ENCODE measurements around the gene EHMT1. TPM values are rescaled to one million over a fixed set of nuclear protein-coding genes. Genes with fewer than 3 reads are reported as not detected.

Gene EHMT1
- total RNA-seq, 1 donor from 2014 or later = 59.9 TPM

DNA sequence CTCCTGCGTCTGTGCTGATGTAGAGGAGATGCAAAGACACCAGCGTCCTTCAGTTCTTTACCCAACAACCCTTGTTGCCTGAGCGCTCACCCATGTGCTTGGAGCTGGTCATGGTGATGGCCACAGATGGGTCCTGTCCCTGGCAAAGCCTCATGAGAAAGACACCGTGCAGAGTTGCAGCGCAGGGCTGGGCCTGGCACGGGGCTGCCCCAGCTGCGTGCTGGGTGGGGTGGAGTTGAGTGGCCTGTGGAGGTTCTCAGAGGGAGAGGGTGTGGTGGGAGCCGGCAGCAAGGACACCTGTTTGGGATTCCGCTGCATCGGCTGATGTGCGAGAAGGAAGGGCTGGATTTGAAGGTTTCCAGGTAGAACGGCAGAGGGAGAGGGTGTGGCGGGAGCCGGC lies 133.6 kb downstream of the EHMT1 start:
- Histone ChIP-seq H3K27me3 (ENCODE audit: control insufficient read depth, insufficient read depth, low read length) (no peaks in the 10 kb centered on the region), H3K36me3 (ENCODE audit: control insufficient read depth, insufficient read depth, low read length) (peaks cover 2% of the 10 kb centered on the region), H3K4me3 (ENCODE audit: low read depth, low read length) (no peak overlapping the region)
- no peak for DNase-seq (ENCODE audit: low read depth)
- TF ChIP-seq, protein P1, sequence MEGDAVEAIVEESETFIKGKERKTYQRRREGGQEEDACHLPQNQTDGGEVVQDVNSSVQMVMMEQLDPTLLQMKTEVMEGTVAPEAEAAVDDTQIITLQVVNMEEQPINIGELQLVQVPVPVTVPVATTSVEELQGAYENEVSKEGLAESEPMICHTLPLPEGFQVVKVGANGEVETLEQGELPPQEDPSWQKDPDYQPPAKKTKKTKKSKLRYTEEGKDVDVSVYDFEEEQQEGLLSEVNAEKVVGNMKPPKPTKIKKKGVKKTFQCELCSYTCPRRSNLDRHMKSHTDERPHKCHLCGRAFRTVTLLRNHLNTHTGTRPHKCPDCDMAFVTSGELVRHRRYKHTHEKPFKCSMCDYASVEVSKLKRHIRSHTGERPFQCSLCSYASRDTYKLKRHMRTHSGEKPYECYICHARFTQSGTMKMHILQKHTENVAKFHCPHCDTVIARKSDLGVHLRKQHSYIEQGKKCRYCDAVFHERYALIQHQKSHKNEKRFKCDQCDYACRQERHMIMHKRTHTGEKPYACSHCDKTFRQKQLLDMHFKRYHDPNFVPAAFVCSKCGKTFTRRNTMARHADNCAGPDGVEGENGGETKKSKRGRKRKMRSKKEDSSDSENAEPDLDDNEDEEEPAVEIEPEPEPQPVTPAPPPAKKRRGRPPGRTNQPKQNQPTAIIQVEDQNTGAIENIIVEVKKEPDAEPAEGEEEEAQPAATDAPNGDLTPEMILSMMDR (IDR thresholded peaks at IDR 0.05; ENCODE audit: insufficient read depth, low read length, poor library complexity, severe bottlenecking) = no peak

DNA sequence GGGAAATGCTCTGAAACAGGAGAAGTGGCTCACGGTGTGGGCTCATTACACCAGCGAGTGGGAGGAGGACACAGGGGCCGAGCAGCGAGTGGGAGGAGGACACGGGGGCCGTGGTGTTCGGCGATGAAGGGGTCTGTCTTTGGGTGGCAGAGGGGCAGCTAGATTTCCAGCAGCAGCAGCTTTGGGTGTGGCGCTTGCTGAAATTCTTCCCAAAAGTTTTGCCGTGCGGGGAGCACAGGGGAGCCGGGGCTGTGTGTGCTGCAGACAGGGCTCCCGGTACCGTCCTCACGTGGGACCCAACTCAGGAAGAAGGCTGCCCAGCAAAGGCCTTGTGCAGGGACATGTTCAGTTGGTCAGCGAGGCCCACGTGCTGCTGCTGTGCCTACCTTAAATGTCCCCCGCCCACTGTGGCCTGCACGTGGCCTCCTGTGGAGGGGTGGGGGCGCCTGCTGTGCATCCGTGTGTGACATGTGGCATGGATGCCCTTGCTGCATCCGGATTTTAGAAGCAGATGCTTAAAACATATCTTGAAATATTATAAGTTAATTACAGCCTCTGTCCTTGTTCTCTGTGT lies 134.5 kb downstream of the EHMT1 start:
- H3K4me3 ChIP-seq (ENCODE audit: low read depth, low read length) = no peak overlapping the region
- H3K36me3 ChIP-seq (ENCODE audit: control insufficient read depth, insufficient read depth, low read length) = peaks cover 2% of the 10 kb centered on the region
- no peak for DNase-seq (ENCODE audit: low read depth)
- no peaks in the 10 kb centered on the region for H3K27me3 ChIP-seq (ENCODE audit: control insufficient read depth, insufficient read depth, low read length)
- TF ChIP-seq, protein P1 (IDR thresholded peaks at IDR 0.05; ENCODE audit: insufficient read depth, low read length, poor library complexity, severe bottlenecking) = no peak

DNA sequence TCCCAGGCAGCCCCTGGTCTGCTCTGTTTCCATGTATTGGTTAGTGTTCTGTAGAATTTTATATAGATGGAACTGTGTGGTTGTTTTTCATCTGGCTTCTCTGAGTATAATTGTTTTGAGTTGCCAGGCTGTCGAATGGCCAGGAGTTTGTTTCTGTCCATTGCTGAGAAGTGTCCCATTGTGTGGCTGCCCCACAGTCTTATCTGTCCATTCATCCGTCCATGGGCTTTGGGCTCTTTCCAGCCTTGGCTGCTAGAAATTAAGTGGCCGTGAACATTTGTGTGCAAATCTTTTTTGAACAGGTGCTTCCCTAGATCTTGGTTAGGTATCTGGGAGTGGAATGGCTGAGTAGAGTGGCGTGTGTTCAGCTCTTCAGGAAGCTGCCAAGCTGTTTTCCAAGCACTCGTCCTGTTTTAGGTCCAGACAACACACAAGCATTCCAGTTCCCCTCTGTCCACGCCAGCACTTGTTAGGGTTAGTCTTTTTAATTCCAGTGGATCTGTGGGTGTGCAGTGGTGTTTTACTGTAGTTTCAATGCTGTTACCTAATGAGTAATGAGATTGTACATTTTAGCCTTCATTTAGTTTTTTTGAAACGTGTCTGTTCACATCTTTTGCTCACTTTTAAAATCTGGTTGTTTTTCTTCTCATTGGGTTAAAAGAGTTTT lies 136.6 kb downstream of the EHMT1 start:
- TF ChIP-seq, protein P1 (IDR thresholded peaks at IDR 0.05; ENCODE audit: insufficient read depth, low read length, poor library complexity, severe bottlenecking) = no peak
- no peak for DNase-seq (ENCODE audit: low read depth)
- peaks cover 2% of the 10 kb centered on the region for H3K36me3 ChIP-seq (ENCODE audit: control insufficient read depth, insufficient read depth, low read length)
- no peak overlapping the region for H3K4me3 ChIP-seq (ENCODE audit: low read depth, low read length)
- H3K27me3 ChIP-seq (ENCODE audit: control insufficient read depth, insufficient read depth, low read length) = no peaks in the 10 kb centered on the region

DNA sequence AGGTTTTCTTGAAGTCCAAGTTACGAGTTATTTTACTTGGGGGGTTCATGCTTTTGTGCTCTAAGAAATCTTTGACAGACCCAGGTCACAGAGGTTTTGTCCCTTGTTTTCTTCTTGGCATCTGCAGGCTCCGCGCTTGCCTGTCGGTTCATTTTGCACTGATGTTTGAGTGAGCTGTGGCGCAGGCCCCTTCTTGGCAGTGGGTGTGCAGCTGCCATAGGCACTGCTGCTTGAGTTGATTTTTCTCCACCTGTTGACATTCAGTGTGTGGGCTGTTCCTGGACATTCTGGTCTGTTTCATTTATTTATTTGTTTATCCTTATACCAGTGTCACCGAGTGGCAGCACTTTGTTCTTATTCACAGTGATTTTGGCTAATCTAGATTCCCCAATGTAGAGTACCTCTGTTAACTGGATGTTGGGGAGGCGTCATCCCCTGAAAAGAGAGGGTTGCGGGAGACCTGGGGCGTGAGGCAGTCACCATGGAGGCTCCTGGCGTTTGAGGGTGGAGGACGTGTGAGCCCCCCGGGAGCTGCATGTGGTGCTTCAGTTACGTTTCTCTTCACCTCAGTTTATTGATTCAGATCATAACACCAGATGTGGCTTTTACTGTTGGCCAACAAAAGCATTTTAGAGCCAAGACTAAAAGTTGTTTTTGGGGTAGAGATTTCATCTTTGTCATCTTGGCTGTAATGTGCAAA lies 137.4 kb downstream of the EHMT1 start:
- Histone ChIP-seq H3K4me3 (ENCODE audit: low read depth, low read length) (no peak overlapping the region), H3K36me3 (ENCODE audit: control insufficient read depth, insufficient read depth, low read length) (peaks cover 2% of the 10 kb centered on the region), H3K27me3 (ENCODE audit: control insufficient read depth, insufficient read depth, low read length) (no peaks in the 10 kb centered on the region)
- DNase-seq (ENCODE audit: low read depth) = no peak
- TF ChIP-seq, protein P1 (IDR thresholded peaks at IDR 0.05; ENCODE audit: insufficient read depth, low read length, poor library complexity, severe bottlenecking) = no peak

DNA sequence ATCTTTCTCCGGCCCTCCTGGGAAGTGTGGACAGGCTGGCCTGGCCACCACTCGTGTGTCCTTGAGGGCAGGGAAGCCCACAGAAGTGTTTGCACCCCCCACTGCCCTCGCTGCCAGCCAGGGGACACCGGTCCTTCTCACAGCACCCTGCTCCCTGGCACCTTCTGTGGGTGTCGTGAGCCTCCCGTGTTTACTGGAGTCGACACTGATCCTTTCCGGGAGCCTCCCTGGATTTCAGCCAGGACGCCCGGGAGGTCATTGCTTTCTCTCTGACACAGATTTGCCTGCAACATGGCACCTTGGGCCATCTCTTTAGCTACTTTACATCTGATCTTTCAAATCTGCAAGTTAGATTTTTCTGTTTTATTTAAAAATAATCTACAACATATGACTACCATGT lies 138.3 kb downstream of the EHMT1 start:
- H3K4me3 ChIP-seq (ENCODE audit: low read depth, low read length) = no peak overlapping the region
- no peaks in the 10 kb centered on the region for H3K27me3 ChIP-seq (ENCODE audit: control insufficient read depth, insufficient read depth, low read length)
- H3K36me3 ChIP-seq (ENCODE audit: control insufficient read depth, insufficient read depth, low read length) = peaks cover 2% of the 10 kb centered on the region
- no peak for DNase-seq (ENCODE audit: low read depth)
- TF ChIP-seq, protein P1 (IDR thresholded peaks at IDR 0.05; ENCODE audit: insufficient read depth, low read length, poor library complexity, severe bottlenecking) = no peak

All from kidney epithelial cell (primary cell).